ENCODE measurements around the gene AP1G2.
A peak's percentile ranks its signal among the peaks of the same experiment; 100 is the strongest.

AP1G2 gene

DNA sequence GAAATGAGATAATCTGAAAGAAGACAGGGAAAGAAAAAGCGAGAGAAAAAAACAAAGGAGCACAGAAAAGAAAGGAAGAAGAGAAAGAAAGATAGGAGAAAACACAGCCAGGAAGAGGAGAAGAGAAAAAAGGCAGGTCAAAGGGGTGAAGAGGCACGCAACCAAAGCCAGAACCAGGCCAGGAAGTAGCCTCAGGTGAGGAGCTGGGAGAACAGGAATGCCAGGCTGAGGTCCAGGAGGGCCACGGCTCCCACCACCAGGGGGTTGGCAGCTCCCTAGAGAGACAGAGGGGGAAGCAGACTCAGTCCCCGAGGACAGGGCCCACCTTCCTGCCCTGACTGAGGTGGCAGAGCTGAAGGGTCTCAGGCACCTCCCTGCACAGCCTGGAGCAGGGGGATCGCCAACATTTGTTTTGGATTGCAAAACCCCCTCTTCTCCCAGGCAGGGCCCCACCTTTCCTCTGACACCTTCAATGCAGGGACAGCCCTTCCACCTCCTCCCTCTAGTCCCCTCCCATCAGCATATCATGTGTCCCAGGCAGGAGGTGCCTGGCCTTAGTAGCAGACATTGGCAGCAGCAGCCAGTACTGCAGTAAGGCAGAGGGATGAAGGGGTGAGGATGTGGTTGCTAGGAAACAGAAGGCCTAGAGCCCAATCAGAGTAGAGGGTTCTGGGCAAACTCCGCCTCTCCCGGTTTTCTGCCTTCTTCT, 2.0 kb upstream of the AP1G2 start:
- DNase-seq, result peak; percentile 61

DNA sequence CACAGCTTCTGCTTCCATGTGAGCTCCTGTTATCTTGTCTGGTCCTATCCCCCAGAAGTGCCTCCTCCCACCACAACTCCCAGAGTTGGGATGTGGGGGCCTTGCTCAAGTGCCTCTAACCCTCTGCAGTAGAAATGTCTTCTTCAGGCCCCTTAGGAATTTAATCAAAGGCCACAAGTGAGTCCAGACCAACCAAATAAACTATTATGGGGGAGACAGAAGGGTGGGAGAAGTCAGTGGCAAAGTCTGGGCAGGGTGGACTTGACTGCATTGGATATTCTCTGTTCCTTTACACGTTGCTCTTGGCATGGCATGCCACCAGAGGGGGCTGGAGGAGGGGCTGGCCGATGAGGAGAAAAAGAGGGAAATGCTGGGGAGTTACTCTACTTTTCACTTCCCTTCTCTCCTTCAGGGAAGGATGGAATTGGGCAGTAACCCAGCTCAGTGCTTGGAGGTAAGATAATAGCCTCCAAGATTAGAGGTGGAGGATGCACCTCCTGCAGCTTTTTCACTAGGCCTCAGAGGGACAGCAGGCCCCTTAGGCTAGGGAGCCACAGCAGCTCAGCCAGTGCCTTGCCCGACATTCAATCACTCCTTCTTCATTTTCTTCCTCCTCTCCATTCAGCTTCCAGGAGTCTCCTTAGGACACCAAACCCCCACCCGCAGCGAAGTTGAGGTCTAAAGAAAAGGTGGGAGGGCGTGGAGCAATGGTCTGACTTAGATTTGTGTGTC, 1.2 kb upstream of the AP1G2 start:
- DNase-seq, result no peak

DNA sequence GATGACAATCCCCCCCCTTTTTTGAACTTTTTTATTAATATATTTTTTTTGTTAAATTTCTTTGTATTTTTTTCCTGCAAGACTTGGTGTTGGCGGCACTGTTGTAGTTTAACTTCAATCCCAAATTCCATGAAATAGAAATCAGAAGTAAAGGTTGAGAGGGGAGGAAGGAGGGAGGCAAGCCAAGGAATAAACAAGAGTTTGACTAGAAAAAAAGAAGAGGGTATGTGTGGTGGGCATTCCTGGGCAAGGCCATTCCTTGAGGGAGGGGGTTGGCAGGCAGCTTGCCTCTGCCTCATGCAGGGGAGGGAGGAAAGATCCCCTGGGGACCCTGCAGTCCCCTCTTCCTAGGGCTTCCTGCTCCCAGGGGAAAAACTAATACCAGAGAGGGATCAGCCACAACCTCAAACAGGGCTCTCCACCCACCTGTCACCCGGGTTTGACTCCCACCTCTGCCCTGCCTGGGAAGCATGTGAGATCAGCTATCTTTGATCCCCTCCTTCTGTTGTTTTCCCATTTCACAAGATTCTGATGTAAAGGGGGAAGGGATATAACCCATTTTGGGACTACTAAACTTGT, 519 bp upstream of the AP1G2 start:
- no peak for DNase-seq

DNA sequence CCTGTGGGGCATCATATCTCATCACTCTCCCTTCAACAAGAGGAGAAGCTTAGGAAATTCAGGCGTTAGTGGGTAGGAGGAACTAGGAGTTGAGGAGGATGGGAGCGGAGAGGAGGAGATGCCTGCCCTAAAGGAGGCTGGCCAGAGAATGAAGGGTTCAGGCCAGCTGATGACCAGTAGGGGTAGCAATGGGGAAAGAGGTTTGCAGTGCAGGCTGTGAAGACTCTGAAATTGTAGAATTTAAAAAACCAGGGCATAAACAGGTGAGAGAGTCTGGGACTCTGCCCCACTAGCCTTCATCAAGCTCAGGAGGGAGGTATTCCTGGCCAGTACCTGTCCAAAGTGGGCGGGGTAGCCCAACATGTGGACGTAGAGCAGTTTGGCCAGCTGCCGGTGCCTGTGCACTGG, 809 bp downstream of the AP1G2 start:
- no peak for DNase-seq

DNA sequence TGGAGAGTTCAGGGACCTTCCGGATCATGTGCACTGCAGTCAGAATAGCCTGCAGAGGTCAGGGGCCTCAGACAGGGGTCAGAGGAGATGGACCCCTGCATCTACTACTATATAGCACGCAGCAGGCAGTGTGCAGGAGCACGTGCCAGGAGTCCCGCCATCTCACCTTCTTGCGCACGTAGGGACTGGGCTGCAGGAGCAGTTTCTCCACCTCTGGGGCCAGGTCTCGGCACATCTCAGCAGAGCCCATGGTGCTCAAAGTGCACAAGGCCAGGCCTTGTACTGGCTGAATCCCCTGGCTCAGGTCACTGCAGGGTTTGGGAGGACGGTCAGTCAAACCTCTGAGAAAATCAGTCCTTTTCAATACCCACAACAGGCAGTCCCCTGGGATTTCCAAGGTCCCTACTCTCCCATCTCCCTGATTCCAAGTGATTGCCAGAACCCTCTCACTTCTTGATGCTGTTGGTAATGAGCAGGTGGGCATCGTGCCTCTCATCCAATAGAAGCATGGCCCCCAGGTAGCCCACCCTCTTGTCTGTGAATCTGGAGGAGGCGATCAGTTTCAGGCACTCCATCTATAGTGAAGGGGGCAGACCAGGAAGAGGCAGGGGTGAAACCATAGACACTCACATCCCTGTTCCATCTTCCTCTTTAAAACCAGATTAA, 1.3 kb downstream of the AP1G2 start:
- no peak for DNase-seq

DNA sequence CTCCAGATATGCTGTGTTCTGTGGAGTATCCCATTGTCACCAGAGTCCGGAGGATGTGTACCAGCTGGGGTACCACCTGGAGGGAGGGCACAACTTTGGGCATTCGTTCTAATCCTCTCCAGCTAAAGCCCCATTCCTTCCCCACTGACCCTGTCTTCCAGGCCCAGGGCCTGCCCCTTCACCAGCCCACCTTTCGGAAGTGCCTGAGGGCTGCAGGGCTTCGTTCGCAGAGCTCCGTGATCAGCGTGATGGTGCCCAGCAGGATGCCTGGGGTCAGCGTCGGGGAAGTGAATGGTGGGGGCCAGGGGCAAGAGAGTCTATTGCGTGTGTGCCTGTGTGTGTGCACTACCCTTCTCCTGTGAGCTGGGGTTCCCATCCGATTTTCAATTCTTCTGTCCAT, 2.0 kb downstream of the AP1G2 start:
- DNase-seq, result no peak

DNA sequence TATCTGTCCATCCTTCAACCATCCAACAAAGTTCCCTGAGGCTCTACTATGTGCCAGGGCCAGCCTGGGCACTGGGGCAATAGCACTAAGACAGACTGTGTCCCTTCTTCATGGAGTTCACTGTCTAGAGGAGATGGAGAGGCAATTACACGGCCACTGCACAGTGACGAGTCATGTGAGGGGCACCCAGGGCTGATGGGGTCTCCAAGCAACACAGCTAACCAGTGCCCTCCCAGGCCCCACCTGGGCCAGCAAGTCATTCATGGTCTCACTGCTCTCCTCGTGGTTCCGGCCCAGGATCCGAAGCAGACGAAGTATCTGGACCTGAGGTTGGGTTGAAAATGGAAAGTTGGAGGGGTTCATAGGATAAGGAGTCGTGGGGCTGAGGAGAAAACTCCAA, 2.7 kb downstream of the AP1G2 start:
- DNase-seq, result no peak

DNA sequence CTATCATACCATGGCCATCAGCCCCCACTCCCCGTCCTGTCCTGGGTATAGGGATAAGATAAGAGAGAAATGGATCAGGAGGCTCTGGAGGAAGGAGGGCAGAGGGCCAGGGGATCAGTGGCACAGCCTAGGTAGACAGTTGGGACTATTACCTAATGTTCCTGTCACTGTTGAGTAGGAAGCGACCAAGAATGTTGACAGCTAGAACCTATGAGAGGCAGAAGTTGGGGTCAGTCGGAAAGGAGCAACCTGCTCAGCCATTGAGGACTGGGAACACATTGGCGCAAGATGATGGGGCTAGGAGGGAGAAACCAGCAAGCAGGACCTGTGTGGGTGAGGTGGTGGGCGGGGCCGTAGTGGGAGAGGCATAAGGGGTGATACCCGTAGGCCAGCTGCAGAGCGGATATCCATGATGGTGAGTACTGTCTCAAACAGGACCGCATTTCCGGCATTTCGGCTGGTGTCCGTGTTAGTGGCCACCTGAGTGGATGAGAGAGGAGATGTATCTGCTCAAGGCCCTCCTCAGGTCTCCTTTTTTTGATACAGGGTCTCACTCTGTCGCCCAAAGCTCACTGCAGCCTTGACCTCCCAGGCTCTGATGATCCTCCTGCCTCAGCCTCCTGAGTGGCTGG, 3.3 kb downstream of the AP1G2 start:
- no peak for DNase-seq

DNA sequence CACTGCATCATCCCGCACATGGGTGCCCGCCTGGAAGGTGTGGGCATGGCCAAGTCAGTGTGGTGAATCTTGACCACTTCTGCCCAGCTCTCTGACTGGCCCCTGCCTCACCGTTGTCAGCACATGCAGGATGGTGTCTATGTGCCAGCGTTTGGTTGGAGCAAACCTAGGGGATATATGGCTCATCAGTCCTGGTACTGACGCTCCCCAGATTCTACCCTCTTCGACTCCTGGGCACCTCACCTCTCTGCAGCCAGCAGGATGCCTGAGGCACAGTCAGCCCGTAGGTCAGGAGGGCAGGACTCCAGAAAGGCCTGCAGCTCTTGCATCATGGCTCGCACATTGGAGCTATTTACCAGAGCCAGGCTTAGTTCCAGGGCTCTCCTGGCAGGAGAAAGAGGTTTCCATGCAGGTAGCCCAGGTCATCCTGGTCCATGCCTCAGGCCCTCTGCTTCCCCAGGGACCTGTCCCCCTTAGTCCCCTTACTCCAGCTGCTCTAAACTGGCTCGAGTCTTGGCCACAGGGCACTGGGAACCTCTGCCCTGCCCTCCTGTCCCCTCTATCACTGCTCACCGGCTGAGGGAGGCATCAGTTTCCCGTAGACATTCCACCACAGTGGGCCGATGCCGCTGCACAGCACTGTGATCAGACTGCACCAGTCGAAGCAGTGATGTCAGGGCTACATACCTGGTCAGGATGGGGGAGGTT, 4.0 kb downstream of the AP1G2 start:
- no peak for DNase-seq

DNA sequence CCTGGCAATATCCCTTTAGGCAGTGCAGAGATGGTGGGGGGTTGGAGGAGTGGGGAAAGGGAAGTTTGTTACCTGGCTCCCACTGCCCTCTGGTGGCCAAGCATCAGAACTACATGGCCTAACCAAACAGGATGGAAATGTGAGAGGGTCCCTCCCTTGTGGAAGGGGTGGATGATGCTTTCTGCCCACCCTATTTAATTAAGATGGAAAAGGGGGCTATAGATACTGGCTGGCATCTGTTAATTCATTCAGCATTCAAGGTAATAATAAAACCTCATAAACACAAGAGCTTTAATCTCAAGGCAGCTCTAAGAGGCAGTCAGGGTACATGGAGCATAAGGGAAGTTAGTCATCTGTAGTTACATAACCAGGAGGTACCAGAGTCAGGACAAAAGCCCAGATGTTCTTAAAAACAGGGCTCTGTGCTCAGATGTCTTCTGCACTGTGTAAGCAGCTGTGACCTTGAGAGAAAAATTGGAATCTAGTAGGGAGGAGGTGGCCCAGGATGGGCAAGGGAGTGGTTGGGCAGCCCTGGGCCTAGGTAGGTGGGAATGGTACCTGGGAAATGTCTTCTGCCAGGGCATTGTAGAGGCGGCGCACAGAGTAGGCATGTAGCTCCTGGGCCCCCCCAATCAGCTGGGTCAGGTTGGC, 4.6 kb downstream of the AP1G2 start:
- no peak for DNase-seq

DNA sequence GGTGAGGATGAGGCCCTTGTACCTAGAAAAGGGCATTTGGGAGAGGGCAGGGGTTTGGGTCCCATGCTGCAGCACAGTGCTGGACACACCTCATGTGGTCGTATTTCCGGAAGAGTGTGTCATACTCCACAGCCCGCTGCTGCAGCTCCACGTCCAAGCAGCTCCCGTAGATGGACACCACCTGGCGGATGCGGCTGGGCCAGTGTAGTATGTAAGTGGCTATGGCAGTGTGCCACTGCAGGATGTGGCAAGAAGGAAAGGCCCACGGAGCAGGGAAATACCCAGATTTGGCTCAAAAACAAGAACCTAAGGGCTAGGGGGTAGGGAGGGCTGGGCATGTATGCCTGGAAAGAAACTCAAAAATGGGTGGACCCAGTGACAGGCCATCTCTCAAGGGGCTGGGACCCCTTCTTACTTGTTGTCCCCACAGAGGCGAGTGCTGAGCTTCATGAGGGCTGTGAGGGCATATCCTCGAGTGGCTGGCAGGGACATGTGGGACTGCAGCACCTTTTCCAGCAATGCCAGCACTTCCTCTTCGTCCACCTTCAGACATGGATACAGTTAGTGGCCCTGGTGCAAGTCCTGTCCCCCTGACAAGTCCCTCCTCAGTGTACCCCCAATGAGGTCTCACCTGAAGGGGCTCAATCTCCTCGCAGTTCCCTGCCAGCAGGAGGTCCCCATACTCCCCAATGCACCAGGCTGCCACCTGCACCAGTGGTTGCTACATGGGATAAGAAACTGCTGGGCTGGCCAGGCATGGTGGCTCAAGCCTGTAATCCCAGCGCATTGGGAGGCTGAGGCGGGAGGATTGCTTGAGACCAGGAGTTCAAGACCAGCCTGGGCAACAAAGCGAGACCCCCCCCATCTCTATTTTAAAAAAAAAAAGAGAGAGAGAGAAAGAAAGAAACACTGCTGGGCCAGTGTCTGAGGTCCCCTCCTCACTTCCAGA, 5.4 kb downstream of the AP1G2 start:
- no peak for DNase-seq

DNA sequence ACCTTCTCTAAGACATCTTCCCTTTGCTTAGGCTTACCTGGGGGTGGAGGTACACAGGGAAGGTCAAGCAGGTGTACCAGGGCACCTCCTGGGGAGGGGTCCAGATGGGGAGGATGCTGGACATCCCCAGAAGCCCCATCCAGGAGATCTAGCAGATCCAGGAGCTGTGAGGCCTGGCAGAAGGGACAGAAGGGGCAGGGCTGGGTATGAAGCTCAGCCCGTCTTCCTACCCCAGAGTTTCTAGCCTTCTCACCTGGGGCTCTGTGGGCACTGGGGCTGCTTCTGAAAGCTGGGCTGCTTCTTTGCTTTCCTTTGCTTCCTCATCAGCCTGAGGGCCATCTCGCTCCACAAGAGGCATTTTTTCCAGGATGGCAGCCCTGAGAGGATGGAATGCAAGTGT, 6.3 kb downstream of the AP1G2 start:
- no peak for DNase-seq

DNA sequence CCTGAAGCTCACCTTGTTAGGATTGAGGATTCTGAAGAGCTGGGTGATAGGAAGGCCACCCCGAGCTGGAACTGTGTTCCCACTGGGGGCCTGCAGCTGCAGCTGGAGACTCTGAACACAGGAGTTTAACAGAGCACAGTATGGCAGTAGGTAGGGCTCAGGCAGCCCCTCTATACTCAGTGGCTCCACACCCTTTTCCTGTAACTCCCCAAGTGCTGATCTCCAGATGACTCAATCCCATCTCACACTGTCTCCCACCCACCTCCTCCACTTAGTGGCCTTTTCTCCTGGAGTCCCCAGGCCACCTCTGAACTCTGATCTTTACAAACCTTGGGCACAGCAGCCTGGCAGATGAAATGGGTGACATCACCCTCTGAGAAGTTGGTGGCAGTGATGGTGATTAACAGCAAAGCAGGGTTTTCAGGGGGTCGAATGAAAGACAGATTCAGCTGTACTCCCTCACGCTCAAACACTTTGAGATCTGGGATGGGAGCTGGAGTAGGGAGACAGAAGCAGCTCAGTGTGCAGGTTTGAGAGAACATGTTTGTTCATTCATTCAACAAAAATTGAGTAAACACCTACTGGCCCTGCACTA, 7.6 kb downstream of the AP1G2 start:
- no peak for DNase-seq

DNA sequence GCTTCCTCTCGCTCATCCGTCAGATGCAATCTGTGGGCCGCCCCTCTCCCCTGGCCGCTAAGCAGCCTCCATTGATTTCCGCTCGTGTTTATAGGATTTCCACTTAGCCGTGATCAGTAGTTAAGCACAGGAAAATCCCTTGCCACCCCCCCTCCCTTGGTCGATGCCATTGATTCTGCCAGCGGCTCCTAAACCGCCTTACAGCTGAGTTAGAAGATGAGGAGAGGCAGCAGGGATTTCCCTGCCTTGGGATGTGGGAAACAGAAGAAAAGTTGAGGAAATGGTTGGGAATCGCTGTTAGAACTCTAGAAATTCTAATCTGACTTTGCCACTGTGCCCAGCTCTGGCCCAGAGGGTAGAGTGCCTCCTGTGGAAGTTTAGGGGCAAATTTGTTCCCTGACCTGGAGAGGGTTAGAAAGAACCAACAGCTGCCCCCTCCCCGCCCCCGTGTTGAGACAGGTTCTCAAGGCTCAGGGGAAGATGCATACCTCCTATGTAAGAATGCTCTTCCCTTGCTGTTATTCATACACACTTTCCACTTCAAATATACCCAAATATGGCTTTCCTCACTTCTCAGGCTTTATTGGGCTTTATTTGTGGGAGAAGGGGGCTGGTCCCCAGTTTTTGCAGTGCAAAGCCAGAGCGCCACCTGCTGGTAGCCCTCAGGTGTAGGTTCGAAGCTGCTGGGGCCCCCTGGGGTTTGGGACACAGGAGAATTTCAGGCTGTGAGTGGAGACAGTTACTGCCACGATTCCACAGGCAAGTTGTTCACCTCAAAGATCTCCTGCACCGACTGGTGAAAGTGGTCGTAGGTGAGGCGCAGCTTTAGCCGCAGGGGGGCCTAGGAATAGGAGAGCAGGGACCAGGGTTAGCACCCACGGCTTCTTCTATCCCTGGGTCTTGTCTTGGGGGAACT, 8.3 kb downstream of the AP1G2 start:
- DNase-seq, result peak; percentile 6

DNA sequence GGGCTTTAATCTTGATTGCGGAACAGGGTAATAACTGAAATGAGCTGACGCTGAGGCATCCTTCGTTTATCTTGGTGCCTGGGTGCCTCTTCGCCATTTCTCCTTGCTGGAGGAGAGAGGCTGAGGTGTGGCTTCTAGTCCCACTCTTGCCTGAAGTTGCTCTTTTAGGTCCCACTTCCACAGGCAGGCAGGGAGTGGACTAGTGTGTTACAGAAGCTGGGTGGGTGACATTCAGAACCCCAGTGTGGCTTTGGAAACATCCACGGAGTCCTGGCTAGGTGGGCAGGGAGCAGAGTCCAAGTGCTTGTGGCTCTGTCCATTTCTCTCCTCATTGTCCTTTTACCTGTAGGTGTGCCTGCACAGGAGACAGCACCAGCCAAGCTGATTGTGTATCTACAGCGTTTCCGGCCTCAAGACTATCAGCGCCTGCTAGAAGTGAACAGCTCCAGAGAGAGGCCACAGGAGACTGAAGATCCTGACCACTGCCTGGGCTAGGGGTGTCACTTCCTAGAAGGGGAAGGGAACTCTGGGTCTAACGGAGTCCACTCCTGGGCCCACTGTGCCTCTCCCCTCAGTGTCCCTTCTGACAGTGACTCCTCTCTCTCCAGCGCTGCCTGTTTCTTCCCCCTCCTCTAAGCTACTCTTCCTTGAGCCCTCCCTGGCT, 9.1 kb downstream of the AP1G2 start:
- no peak for DNase-seq

DNA sequence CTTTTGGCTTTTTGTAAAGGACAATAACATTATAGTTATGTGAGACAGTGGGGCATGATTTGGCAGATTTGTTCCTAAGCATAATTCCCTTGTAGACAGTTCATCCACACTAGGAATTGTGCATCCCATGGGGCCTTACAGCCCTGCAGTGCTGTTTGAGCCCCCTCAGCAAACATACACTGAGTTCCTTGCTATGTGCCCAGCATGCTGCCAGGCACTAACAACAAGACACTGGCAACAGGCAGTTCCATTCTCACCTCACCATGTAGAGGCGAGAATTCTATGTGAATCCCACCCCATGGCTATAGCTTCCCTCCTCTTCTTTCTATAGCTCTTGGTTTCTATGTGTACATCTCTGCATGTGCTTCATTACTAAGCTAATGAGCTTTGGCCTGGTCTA, 9.6 kb downstream of the AP1G2 start:
- no peak for DNase-seq

DNA sequence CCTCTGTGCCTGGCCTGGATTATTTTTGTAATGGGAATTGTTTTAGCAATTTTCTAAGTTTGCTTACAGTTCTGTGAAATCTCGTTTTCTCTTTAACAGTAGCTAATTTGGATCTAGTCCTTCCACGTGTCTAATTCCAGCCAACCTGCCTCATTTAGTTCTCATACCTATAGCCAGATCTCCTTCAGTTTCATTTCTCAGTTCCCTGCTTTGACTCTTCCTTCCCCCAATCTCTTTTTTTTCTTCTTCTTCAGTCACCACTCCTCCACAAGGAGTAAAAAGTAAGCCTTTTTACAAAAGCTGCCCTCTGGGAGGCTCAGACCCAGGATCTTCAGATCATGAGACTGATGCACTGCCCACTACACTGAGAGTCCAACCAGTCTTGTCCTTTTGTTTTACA, 10.1 kb downstream of the AP1G2 start:
- no peak for DNase-seq

DNA sequence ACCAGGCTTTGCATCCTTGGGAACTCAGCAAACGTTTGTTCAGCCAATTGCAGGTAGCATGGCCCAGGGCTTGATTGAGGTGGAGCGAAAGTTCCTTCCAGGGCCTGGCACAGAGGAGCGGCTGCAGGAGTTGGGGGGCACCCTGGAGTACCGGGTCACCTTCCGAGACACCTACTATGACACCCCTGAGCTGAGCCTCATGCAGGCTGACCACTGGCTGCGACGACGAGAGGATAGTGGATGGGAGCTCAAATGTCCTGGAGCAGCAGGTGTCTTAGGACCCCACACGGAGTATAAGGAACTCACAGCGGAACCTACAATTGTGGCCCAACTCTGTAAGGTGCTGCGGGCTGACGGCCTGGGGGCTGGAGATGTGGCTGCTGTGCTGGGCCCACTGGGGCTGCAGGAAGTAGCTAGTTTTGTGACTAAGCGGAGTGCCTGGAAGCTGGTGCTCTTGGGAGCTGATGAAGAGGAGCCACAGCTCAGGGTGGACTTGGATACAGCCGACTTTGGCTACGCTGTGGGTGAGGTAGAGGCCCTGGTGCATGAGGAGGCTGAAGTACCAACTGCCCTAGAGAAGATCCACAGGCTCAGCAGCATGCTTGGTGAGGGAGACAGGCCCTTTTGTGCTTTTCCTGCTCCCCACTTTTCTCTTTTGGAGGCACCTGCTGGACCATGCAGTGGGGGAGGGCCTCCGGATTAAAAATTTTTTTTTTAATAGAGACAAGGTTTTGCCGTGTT, 10.7 kb downstream of the AP1G2 start:
- no peak for DNase-seq

Data from DMS 273 treated with DMSO at 0.1 percent for 48 hours (cell line).